BE2C (cell line): Measurements from ENCODE around the gene PRSS27.

ENCODE experiments used
- DNase-seq: peaks from one replicate; pipeline ENCODE4 v3.0.0-alpha.2; 2020
- H3K27me3 ChIP-seq: fragments of 250-450 bp; sonication (Bioruptor Pico); 2 replicates; pipeline ENCODE4 v1.5.1; 2020; ENCODE audit warnings: mild to moderate bottlenecking
- H3K36me3 ChIP-seq: fragments of 250-450 bp; sonication (Bioruptor Pico); 2 replicates; pipeline ENCODE4 v1.5.1; 2020; ENCODE audit warnings: mild to moderate bottlenecking
- H3K4me1 ChIP-seq: fragments of 250-450 bp; sonication (Bioruptor Pico); 2 replicates; pipeline ENCODE4 v1.5.1; 2020
- H3K4me3 ChIP-seq: 2 replicates; pipeline ENCODE4 v1.5.1; 2011; ENCODE audit warnings: low read depth, low read length
- H3K9me3 ChIP-seq: fragments of 250-450 bp; sonication (Bioruptor Pico); 2 replicates; pipeline ENCODE4 v1.5.1; 2020
- CTCF ChIP-seq: IDR thresholded peaks from 2 replicates; pipeline ENCODE4 v1.5.1; 2012; ENCODE audit warnings: mild to moderate bottlenecking, low read depth, low read length

PRSS27 gene

GRCh38 chr16:2753733-2754020 is 33.7 kb upstream of the PRSS27 start:
- no peak for DNase-seq
- no peaks in the 10 kb centered on the region for H3K4me1 ChIP-seq
- H3K36me3 ChIP-seq = peaks cover 55% of the 10 kb centered on the region
- no peaks in the 10 kb centered on the region for H3K27me3 ChIP-seq
- peak overlapping the region; percentile 85 for H3K4me3 ChIP-seq
- H3K9me3 ChIP-seq = no peaks in the 10 kb centered on the region
- no peak for TF ChIP-seq CTCF

GRCh38 chr16:2752850-2753732 is 33.1 kb upstream of the PRSS27 start:
- peak; percentile 90 for DNase-seq
- H3K27me3 ChIP-seq = no peaks in the 10 kb centered on the region
- no peaks in the 10 kb centered on the region for H3K4me1 ChIP-seq
- H3K36me3 ChIP-seq = peaks cover 49% of the 10 kb centered on the region
- TF ChIP-seq CTCF = no peak
- peak overlapping the region; percentile 85 for H3K4me3 ChIP-seq
- H3K9me3 ChIP-seq = no peaks in the 10 kb centered on the region

GRCh38 chr16:2752035-2752849 is 32.2 kb upstream of the PRSS27 start, which contains the start of gene SRRM2:
SRRM2 (plus strand) TSS chr16:2752638; CDS start chr16:2756365, 3,727 bp downstream.
- TF ChIP-seq CTCF = no peak
- Histone ChIP-seq H3K27me3 (no peaks in the 10 kb centered on the region), H3K36me3 (peaks cover 41% of the 10 kb centered on the region), H3K4me1 (no peaks in the 10 kb centered on the region), H3K9me3 (no peaks in the 10 kb centered on the region), H3K4me3 (peak within 1 kb of the TSS; percentile 85)
- peak; percentile 97 for DNase-seq

- peak overlapping the region; percentile 85 for H3K4me3 ChIP-seq
- no peaks in the 10 kb centered on the region for H3K9me3 ChIP-seq
- no peak for TF ChIP-seq CTCF
- H3K4me1 ChIP-seq = no peaks in the 10 kb centered on the region
- DNase-seq = peak; percentile 83
- no peaks in the 10 kb centered on the region for H3K27me3 ChIP-seq
- H3K36me3 ChIP-seq = peaks cover 34% of the 10 kb centered on the region
Measured at GRCh38 chr16:2751577-2752034, 31.6 kb upstream of the PRSS27 start.

- no peaks in the 10 kb centered on the region for H3K9me3 ChIP-seq
Measured at GRCh38 chr16:2749936-2750335, 29.9 kb upstream of the PRSS27 start.

More at GRCh38 chr16:2749936-2750335, 29.9 kb upstream of the PRSS27 start:
- TF ChIP-seq CTCF = no peak
- no peak overlapping the region for H3K4me3 ChIP-seq
- H3K27me3 ChIP-seq = no peaks in the 10 kb centered on the region
- no peaks in the 10 kb centered on the region for H3K4me1 ChIP-seq
- H3K36me3 ChIP-seq = peaks cover 18% of the 10 kb centered on the region
- DNase-seq = no peak
